NB4 (cell line): ENCODE data around the gene MINDY1.

Experiments
- POLR2A ChIP-seq: IDR thresholded peaks from 2 replicates; pipeline ENCODE4 v1.6.1; 2011; ENCODE audit warnings: mild to moderate bottlenecking; ENCODE audit not compliant: insufficient read length; ENCODE audit errors: extremely low read depth
- TF ChIP-seq, protein P1 (sequence below): IDR thresholded peaks from one replicate; pipeline ENCODE4 v1.5.1; 2012; ENCODE audit warnings: low read depth, low read length

DNA sequence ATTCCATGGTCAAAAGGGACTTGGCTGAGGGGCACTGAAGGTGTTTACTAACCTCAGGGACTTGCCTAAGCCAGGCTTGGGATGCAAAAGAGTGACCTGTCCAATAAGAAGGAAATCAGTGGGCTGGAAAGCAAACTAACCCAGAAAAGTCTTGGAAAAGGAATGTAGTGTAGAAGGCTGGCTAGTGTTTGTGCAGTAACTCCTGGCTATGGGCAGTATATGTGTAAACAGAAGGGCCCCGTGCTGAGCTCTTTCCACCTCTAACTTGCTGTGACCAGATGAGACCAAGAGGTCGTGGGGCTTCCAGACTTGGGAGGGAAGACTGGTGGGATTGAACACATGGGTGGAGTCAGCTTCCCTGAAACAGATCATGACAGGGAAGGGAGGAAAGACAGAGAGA is 4.1 kb downstream of the MINDY1 start:
- TF ChIP-seq, protein P1, sequence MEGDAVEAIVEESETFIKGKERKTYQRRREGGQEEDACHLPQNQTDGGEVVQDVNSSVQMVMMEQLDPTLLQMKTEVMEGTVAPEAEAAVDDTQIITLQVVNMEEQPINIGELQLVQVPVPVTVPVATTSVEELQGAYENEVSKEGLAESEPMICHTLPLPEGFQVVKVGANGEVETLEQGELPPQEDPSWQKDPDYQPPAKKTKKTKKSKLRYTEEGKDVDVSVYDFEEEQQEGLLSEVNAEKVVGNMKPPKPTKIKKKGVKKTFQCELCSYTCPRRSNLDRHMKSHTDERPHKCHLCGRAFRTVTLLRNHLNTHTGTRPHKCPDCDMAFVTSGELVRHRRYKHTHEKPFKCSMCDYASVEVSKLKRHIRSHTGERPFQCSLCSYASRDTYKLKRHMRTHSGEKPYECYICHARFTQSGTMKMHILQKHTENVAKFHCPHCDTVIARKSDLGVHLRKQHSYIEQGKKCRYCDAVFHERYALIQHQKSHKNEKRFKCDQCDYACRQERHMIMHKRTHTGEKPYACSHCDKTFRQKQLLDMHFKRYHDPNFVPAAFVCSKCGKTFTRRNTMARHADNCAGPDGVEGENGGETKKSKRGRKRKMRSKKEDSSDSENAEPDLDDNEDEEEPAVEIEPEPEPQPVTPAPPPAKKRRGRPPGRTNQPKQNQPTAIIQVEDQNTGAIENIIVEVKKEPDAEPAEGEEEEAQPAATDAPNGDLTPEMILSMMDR = no peak
- TF ChIP-seq POLR2A = no peak
